Epidermal melanocyte (primary cell): Measurements from ENCODE around the gene BACH2.
"Not testable (repeated sequence)": the region's sequence is repeated elsewhere in the genome, so short reads cannot be mapped to it uniquely, and the experiment has no call there.

ENCODE experiments used
- DNase-seq: peaks from one replicate; pipeline ENCODE4 v3.0.0; 2011; ENCODE audit warnings: low spot score; ENCODE audit not compliant: insufficient read length

BACH2 gene

GRCh38 chr6:90296341-90297114, at the start of gene BACH2:
TSS of gene BACH2 (minus strand) at chr6:90296843. CDS start at chr6:90008844, 287,999 bp downstream.
- DNase-seq: peak; percentile 53

DNA sequence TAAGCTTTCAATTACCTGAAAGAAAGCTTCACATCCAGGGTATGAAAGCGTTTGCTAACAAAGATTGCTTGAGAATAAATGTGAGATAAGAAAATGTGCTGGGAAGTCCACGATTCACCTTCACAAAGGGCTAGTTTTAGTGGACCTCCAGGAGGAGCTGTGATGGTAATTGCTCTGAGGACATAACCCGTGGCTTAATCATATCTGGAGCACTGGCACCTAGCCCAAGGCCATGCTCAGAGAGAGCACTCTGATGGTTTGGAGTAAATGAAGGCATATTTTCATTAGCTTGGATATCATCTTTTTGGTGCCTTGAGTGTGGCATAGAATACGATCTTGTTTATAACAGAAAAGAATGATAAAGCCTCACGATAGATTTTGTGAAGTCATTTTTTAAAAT, 46.9 kb upstream of the BACH2 start:
- no peak for DNase-seq

DNA sequence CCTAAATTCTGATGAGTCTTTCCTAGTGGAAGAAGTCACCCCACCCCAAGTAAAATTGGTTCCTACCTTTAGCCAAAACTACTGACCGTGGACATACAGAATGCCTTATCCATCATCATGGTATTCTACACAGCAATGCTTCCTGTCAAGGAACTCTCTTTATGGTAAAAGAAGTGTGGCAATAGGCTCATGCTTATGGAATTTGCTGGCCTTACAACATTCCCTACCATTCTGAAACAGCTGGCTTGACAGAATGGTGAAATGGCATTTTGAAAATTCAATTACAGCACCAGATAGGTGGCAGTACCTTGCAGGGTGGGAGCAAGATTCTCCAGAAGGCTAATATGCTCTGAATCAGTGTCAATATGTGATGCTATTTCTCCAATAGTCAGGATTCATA, 41.8 kb upstream of the BACH2 start:
- DNase-seq: no peak

GRCh38 chr6:90336388-90336947, 39.8 kb upstream of the BACH2 start:
- no peak for DNase-seq

GRCh38 chr6:90333928-90334327, 37.3 kb upstream of the BACH2 start:
- no peak for DNase-seq

DNA sequence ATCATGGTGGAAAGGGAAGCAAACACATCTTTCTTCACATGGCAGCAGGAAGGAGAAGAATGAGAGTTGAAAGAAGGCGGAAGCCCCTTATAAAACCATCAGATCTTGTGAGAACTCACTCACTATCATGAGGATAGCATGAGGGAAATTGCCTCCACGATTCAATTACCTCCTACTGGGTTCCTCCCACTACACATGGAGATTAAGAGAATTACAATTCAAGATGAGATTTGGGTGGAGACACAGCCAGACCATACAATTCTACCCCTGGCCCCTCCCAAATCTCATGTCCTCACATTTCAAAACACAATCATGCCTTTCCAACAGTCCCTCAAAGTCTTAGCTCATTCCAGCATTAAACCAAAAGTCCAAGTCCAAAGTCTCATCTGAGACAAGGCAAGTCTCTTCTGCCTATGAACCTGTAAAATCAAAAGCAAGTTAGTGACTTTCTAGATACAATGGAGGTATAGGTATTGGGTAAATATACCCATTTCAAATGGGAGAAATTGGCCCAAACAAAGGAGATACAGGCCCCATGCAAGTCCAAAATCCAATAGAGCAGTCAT, 36.4 kb upstream of the BACH2 start:
- not testable (repeated sequence) for DNase-seq

GRCh38 chr6:90329386-90330077, 32.9 kb upstream of the BACH2 start:
- no peak for DNase-seq

- DNase-seq: no peak
Measured at GRCh38 chr6:90328004-90328403, 31.4 kb upstream of the BACH2 start.

DNA sequence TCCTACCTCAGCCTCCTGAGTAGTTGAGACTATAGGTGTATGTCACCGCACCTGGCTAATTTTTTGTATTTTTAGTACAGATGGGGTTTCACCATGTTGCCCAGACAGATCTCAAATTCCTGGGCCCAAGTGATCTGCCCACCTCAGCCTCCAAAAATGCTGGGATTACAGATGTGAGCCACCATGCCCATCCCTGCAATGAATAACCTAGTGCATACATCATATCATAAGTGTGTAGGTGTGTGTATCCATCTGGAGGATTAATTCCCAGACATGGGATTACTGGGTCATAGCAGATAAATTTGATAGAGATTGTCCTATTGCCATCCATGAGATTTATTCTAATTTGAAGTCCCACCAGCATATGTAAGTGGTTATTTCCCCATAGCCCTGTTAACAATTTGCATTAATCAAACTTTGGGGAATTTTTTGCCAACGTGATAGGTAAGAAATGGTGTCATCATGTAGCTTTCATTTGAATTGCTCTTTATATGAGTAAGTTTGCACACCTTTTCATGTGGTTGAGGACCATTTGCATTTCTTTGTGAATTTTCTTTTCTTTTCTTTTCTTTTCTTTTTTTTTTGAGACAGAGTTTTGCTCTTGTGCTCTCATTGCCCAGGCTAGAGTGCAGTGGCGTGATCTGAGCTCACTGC, 29.9 kb upstream of the BACH2 start:
- DNase-seq: no peak

- no peak for DNase-seq
Measured at GRCh38 chr6:90323706-90324105, 27.1 kb upstream of the BACH2 start.

- DNase-seq: no peak
Measured at GRCh38 chr6:90322976-90323474, 26.4 kb upstream of the BACH2 start.

- DNase-seq: no peak
Measured at GRCh38 chr6:90319979-90320685, 23.5 kb upstream of the BACH2 start.

DNA sequence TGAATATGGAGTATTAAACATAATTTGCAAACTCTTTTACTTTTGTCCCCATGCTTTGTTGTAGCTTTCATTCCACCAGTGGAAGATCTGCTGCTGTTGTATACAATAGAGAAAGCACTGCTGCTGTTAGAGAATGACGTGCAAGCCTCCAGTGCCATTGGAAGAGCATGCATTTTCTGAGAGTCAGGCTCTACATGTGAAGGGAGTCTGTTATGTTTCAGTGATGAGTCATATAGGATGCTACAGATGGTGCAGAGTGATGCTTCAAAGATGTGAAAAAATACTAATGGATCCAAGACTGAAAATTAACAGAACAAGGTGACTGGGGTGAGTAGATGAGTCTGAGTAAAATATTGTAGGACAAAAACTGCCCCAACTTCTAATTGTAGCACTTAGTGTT, 22.4 kb upstream of the BACH2 start:
- DNase-seq: no peak

- no peak for DNase-seq
Measured at GRCh38 chr6:90315986-90316385, 19.3 kb upstream of the BACH2 start.

DNA sequence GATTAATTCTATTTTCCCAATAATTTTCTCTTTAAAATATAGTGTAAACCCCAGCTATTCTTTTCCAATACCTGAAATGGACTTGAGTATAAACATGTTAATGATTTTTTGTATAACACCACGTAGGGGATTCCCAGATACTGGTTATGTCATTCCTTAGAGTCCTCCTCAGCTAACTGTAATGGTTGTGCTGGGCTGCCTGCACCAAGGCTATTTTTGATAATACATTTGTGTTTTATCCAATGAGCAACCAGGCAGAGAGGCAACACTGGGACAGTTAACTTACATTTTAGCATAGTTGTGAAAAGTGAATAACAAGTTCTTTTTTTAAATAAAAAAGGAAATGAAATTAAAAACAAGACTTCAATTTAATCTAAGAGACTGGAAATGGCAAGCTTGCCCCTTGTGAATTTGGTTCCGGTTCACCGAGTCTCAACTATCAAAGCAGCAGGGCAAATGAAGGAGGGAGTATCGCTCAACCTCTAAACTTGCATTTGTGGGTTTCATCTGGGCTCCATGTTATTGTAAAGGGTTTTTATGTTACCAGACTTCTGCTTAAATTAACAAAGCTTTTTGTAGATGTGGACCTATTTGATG, 18.8 kb upstream of the BACH2 start:
- no peak for DNase-seq

GRCh38 chr6:90314514-90314913, 17.9 kb upstream of the BACH2 start:
- DNase-seq: no peak

- DNase-seq: no peak
Measured at GRCh38 chr6:90311569-90311968, 14.9 kb upstream of the BACH2 start.

- no peak for DNase-seq
Measured at GRCh38 chr6:90305800-90306448, 9.3 kb upstream of the BACH2 start.

- DNase-seq: no peak
Measured at GRCh38 chr6:90304308-90304707, 7.7 kb upstream of the BACH2 start.

- no peak for DNase-seq
Measured at GRCh38 chr6:90303039-90303438, 6.4 kb upstream of the BACH2 start.
